Fibroblast of mammary gland (primary cell): Measurements from ENCODE around the gene BAZ2B.
A peak's percentile ranks its signal among the peaks of the same experiment; 100 is the strongest.

Source experiments
- DNase-seq: peaks from one replicate; pipeline ENCODE4 v3.0.0-alpha.2; 2010; ENCODE audit warnings: low read depth
- H3K4me3 ChIP-seq: 2 replicates; pipeline ENCODE4 v1.5.1; 2011; ENCODE audit warnings: low read depth, mild to moderate bottlenecking, low read length, moderate library complexity; ENCODE audit not compliant: control insufficient read depth
- TF ChIP-seq, protein P1 (sequence below): conservative IDR thresholded peaks from 2 replicates; pipeline ENCODE4 v1.5.1; 2011; ENCODE audit warnings: low read depth, low read length, inconsistent platforms; ENCODE audit not compliant: control insufficient read depth, insufficient read depth

Gene BAZ2B

DNA sequence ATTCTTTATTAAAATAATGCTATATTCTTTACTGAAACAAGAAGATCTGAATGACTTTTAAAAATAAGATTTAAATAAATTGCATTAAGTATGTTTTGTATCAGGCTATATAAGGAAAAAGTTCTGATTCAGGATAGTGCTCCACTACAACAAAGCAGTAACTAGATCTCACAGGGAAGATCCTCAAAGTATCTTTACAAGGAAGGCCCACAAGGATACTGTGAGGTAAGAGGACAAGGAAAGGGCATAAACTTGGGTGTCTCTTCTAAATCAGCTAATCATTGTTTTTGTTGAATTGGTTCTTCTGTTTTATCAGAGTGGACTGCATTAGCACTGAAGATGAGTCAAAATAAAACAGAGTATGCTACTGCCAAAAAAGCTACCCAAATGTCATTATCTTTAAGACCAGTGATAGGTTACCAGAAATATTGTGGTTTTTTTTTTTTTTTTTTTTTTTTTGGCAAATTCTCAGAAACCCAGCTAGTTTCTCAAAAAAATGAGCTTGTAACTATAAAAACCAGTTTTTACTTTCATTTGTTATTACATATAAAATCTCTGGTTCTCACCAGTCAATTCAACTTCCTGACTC lies 160.9 kb downstream of the BAZ2B start:
- peak; percentile 39 for DNase-seq
- TF ChIP-seq, protein P1, sequence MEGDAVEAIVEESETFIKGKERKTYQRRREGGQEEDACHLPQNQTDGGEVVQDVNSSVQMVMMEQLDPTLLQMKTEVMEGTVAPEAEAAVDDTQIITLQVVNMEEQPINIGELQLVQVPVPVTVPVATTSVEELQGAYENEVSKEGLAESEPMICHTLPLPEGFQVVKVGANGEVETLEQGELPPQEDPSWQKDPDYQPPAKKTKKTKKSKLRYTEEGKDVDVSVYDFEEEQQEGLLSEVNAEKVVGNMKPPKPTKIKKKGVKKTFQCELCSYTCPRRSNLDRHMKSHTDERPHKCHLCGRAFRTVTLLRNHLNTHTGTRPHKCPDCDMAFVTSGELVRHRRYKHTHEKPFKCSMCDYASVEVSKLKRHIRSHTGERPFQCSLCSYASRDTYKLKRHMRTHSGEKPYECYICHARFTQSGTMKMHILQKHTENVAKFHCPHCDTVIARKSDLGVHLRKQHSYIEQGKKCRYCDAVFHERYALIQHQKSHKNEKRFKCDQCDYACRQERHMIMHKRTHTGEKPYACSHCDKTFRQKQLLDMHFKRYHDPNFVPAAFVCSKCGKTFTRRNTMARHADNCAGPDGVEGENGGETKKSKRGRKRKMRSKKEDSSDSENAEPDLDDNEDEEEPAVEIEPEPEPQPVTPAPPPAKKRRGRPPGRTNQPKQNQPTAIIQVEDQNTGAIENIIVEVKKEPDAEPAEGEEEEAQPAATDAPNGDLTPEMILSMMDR, result no peak
- no peak overlapping the region for H3K4me3 ChIP-seq

DNA sequence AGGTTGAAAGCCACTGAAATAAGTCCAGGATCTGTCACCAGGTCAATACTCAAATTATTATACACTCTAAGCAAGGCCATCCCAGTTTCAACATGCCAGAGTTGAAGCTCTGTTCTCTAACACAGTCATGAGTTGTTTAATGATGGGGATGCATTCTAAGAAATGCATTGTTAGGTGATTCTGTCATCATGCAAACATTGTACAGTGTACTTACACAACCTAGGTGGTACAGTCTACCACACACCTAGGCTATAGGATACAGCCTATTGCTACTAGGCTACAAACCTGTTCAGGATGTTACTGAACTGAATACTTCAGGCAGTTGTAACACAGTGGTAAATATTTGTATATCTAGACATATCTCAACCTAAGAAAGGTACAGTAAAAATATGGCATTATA lies 162.2 kb downstream of the BAZ2B start:
- DNase-seq, result peak; percentile 13
- no peak overlapping the region for H3K4me3 ChIP-seq
- TF ChIP-seq, protein P1, result no peak

DNA sequence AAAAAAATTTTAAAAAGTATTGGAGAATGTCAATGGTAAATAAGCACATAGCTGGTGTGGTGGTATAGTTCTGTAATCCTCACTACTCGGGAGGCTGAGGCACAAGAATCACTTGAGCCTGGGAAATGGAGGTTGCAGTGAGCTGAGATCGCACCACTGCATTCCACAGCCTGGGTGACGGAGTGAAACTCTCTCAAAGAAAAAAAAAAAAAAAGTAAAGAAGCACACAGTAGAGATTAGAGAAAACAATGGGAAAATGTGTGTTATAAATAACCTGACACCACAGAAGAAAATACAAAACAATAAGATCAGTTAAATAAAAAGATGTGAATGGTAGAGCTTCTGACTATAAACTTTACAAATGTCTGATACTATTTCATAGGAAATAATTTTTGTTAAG lies 166.2 kb downstream of the BAZ2B start:
- no peak for DNase-seq
- TF ChIP-seq, protein P1, result no peak
- no peak overlapping the region for H3K4me3 ChIP-seq

DNA sequence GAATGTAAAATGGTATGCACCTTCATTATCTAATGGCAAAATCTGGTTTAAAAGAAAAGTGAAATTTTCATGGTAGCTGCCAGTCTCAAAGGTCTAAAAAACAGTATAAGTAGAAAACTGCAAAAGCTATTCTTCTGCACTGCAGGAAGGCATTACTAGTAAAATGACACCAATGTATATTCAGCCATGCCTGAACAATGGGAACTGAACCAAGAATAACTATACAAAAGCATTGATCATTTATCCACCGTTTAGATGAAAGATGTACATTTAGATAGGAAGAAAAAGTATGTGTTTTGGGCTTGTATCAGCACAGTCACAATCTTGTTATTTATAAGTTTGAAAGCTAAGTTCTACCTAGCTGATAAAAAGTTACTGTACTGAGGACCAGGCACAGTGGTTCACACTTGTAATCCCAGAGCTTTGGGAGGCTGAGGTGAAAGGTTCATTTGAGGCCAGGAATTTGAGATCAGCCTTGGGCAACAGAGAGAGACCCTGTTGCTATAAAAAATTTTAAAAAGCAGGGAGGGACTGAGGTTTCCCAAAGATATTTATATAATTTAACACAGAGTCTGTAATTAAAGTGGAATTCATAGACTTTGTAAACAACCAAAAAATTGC lies 166.7 kb downstream of the BAZ2B start:
- no peak for DNase-seq
- H3K4me3 ChIP-seq, result no peak overlapping the region
- TF ChIP-seq, protein P1, result no peak

DNA sequence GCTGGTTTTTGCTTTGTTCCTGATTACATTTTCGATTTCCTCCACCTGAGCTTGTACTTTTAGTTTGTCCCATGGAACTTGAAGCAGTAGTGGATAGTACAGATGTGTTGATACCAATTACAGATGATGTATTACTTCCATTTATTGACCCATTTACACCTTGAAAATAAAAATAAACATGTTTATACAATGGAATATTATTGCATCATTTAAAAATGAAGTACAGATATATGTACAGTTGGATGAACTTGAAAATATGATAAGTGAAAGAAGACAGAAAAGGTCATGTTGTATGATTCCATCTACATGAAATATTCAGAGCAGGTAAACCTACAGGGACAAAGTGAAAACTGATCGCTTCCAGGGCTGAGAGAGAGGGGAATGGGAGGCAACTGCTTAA lies 169.5 kb downstream of the BAZ2B start:
- no peak for DNase-seq
- H3K4me3 ChIP-seq, result no peak overlapping the region
- TF ChIP-seq, protein P1, result no peak

DNA sequence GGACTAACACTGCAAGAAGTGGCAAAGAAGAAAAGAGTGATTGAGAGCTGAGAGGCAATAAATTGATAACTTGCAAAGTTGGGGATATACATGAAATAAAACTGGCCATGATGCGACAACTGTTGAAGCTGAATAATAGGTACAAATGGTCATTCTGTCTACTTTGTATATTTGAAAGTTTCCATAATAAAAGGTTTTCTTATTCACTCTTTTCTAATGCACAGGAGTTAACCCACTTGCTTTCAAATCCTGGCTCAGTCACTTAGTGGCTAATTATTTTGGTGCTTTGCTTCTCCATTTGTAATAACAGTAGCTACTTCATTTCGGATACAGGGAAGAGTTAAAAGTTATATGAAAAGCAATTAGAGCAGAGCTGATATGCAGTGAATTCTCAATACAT lies 170.1 kb downstream of the BAZ2B start:
- TF ChIP-seq, protein P1, result no peak
- DNase-seq, result no peak
- H3K4me3 ChIP-seq, result no peak overlapping the region
